HG03521 (cell line): Measurements from ENCODE around the gene ZFC3H1.
A peak's percentile ranks its signal among the peaks of the same experiment; 100 is the strongest.

Experiments used
- ATAC-seq: cut with Tn5 transposase; IDR thresholded peaks from one replicate; pipeline ENCODE4 v1.9.1; 2021; ENCODE audit warnings: mild to moderate bottlenecking, moderate library complexity; ENCODE audit not compliant: unreplicated experiment

The ZFC3H1 gene

GRCh38 chr12:71682466-71682865 is 18.8 kb upstream of the ZFC3H1 start:
- ATAC-seq, result no peak

GRCh38 chr12:71671816-71672215 is 8.2 kb upstream of the ZFC3H1 start:
- ATAC-seq, result no peak

- no peak for ATAC-seq
These were observed 7.7 kb upstream of the ZFC3H1 start for GRCh38 chr12:71671311-71671710.

- ATAC-seq, result no peak
These were observed 2.6 kb upstream of the ZFC3H1 start for GRCh38 chr12:71666259-71666658.

GRCh38 chr12:71665090-71665463 is 1.4 kb upstream of the ZFC3H1 start:
- no peak for ATAC-seq

- ATAC-seq, result peak; percentile 2
These were observed 902 bp upstream of the ZFC3H1 start for GRCh38 chr12:71664411-71665089.

GRCh38 chr12:71662849-71663560 is 643 bp downstream of the ZFC3H1 start:
- peak; percentile 20 for ATAC-seq

GRCh38 chr12:71661977-71662530 is 1.6 kb downstream of the ZFC3H1 start:
- ATAC-seq, result no peak

GRCh38 chr12:71656740-71657139 is 6.9 kb downstream of the ZFC3H1 start:
- ATAC-seq, result no peak

- ATAC-seq, result no peak
These were observed 7.7 kb downstream of the ZFC3H1 start for GRCh38 chr12:71655907-71656306.

- ATAC-seq, result no peak
These were observed 8.2 kb downstream of the ZFC3H1 start for GRCh38 chr12:71655495-71655894.

- no peak for ATAC-seq
These were observed 9.4 kb downstream of the ZFC3H1 start for GRCh38 chr12:71654200-71654599.

GRCh38 chr12:71653137-71653536 is 10.5 kb downstream of the ZFC3H1 start:
- ATAC-seq, result no peak

- no peak for ATAC-seq
These were observed 11.0 kb downstream of the ZFC3H1 start for GRCh38 chr12:71652656-71653055.

GRCh38 chr12:71649401-71649800 is 14.2 kb downstream of the ZFC3H1 start:
- ATAC-seq, result no peak

- no peak for ATAC-seq
These were observed 15.1 kb downstream of the ZFC3H1 start for GRCh38 chr12:71648537-71648936.

GRCh38 chr12:71646512-71646911 is 17.1 kb downstream of the ZFC3H1 start:
- ATAC-seq, result no peak

- ATAC-seq, result no peak
These were observed 18.4 kb downstream of the ZFC3H1 start for GRCh38 chr12:71645268-71645667.

- ATAC-seq, result peak; percentile 61
These were observed 21.4 kb downstream of the ZFC3H1 start for GRCh38 chr12:71642264-71642663.

GRCh38 chr12:71641390-71641789 is 22.3 kb downstream of the ZFC3H1 start:
- no peak for ATAC-seq

- no peak for ATAC-seq
These were observed 23.3 kb downstream of the ZFC3H1 start for GRCh38 chr12:71640316-71640715.

- no peak for ATAC-seq
These were observed 24.3 kb downstream of the ZFC3H1 start for GRCh38 chr12:71639341-71639760.
